Measurements from ENCODE around the gene ATM. TPM values are rescaled to one million over a fixed set of nuclear protein-coding genes. Genes with fewer than 3 reads are reported as not detected.
"Not testable (repeated sequence)": the region's sequence is repeated elsewhere in the genome, so short reads cannot be mapped to it uniquely, and the experiment has no call there.

The ATM gene
- total RNA-seq, 1 donor from 2014 or later: 93.8 TPM

DNA sequence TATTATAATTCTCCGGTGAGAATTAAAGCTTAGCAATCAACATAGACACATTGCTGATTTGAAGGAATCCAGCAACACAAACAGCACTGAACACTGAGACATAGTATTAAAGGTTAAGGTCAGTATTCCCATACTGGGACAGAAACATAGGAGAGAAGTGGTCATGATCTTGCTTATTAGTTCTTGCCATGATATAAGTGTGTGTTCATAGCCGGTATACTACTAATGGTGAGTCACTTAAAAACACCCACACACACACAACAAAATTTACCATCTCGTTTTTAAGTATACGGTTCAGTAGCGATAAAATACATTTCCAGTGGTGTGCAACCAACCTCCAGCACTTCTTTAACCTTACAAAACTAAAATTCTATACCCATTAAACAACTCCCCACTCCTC, 148.1 kb downstream of the ATM start:
- no peak for DNase-seq

DNA sequence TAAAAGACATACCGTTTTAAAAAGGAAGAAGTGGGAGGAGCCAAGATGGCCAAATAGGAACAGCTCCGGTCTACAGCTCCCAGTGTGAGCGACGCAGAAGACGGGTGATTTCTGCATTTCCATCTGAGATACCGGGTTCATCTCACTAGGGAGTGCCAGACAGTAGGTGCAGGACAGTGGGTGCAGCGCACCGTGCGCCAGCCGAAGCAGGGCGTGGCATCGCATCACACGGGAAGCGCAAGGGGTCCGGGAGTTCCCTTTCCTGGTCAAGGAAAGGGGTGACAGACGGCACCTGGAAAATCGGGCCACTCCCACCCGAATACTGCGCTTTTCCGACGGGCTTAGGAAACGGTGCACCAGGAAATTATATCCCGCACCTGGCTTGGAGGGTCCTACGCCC, 150.6 kb downstream of the ATM start:
- not testable (repeated sequence) for DNase-seq

DNA sequence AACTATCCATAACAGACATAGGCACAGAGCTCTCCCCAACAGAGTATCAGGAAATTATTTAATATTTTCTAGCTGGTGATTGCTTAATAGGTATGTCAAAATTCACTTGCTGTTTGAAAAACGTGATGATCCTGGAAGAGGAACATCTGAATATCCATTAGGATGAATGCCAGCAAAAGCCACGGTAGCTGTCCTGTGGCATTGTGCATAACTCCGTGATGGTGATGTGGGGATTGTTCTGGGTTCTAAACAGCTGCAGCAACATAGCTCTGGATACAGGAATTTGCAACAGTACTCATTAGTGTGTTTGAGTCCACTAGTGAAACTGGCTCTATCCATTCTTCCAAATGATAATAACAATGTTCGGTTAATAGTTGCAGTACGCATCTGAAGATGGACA, 165.7 kb downstream of the ATM start:
- no peak for DNase-seq

DNA sequence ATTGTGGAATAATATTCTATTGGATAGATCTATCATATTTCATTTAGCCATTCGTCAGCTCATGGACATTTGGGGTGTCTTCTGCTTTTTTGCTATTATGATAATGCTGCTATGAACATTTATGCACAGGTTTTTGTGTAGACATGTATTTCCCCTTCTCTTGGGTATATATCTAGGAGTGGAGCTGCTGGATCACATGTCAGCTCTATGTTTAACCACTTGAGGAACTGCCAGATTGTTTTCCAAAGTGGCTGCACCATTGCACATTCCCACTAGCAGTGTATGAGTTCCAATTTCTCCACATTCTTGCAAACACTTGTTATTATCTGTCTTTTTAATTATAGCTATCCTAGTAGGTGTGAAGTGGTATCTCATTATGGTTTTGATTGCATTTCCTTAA, 169.5 kb downstream of the ATM start:
- no peak for DNase-seq

DNA sequence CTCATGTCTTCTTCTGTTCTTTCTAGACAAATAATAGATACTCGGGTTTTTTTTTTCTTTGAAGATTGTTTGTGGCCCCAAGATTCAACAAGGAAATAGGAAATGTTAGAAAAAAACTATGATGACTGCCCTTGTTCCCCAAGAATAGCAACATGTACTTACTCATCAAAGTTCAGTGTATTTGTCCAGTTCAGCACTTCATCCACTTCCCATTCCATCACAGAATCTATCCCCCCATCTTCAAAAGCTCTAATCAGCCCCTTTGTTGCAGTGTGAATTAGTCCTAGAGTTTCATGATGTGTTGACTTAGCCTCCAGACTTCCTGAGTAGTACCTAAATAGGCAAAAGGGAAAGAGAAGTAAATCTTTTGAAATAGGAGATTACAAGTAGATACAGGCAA, 170.2 kb downstream of the ATM start:
- DNase-seq: peak; percentile 1

DNA sequence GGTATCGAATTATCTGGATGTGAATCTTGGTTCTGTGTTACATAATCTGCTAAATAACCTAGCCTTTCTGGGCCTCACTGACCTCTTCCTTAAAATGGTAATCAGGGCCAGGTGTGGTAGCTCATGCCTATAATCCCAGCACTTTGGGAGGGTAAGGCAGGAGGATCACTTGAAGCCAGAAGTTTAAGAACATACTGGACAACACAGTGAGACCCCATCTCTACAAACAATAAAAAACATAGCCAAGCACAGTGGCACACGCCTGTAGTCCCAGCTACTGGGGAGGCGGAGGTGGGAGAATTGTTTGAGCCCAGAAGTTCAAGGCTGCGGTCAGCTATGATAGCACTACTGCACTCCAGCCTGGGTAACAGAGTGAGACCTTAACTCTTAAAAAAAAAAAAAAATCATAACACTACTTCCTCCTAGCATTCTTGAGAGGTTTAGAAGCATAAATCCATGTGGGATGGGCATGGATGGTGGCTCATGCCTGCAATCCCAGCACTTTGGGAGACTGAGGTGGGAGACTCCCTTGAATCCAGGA, 171.9 kb downstream of the ATM start:
- DNase-seq: no peak

DNA sequence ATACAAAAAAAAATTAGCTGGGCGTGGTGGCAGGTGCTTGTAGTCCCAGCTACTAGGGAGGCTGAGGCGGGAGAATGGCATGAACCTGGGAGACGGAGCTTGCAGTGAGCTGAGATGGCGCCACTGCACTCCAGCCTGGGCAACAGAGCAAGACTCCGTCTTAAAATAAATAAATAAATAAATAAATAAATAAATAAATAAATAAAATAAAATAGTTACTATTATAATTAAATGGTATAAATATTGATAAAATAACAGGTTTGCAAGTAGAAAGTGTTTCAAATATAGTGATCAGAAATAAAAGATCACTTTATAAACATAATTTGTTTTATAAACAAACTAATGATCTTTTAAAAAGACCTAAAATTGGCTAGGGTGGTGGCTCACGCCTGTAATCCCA, 173.8 kb downstream of the ATM start:
- not testable (repeated sequence) for DNase-seq

DNA sequence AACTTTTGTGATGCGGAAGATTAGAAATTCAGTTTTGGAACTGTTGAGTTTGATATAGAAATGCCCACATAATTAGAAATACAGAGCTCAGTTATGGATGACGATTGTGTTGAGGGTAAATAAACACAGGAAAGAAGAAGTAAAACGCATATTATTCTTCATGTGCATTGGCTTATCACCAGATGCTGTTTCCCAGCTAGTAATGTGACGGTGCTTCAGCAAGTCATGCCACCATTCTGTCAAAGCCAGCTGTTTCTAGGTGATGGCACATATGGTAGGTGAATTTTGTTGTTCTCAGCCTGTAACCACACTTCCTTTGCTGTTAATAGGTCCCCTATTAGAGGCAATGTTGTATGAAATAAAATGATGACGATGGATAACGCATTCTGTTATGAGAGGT, 175.6 kb downstream of the ATM start:
- no peak for DNase-seq

DNA sequence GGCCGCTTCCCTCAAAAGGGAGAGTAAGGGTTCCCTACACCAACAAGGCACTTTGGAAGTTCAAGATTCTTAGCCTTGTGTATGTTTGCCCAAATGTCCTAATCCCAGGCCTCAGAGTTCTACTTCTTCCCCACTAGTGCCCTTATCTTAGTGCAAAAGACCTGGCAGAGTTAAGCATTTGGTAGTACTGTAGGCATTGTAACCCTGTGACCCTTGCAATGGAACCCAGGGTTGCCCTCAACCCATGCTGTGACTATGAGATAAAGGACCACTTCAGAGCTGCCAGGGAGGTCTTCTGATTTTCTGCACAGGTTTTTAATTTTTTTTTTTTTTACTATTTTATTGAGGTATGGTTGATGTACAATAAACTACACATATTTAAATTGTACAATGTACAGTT, 179.4 kb downstream of the ATM start:
- no peak for DNase-seq

DNA sequence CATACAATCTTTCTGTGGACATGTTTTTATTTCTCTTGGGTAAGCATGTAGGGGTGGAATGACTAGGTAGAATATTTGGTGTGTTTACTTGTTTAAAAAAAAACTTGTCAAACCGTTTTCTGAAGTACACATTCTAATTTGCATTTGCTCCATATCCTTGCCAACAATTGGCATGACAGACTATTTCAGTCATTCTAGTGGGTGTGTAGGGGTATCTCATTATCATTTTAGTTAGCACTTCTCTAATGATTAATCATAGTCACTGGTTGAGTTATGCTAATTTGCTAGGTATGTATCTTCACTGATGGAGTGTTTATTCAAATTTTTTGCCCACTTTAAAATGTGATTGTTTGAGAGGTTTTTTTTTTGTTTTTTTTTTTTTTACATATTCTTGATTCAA, 180.2 kb downstream of the ATM start:
- DNase-seq: no peak

DNA sequence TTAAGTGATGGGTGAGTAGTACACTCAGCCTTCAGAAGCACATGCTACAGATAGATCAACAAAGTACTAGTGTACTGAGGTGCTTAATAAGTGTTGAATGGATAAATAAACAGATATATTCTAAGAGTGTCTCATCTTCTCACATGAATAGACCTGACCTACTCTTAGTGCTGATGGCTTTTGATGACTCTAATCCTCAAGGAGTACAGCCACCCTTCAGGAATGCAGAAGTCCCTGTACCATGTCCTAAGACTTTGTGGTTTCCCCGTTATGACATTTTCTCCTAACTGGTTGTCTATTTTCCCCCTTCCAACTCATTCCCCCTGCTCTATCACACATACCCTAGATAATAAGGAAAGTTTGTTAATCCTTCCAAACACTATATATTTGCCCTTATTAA, 182.8 kb downstream of the ATM start:
- DNase-seq: no peak

DNA sequence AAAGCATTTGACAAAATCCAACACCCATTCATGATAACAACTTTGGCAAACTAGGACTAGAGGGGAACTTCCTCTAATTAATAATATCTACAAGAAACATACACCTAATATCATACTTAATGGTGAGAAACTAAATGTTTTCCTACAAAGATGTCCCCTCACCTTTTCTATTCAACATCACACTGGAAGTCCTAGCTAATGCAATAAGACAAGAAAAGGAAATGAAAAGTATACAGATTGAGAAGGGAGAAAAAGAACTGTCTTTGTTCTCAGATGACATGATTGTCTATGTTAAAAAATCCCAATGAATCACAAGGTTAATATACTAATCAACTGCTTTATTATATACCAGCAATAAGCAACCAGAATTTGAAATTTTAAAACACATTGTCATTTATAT, 192.1 kb downstream of the ATM start:
- no peak for DNase-seq

DNA sequence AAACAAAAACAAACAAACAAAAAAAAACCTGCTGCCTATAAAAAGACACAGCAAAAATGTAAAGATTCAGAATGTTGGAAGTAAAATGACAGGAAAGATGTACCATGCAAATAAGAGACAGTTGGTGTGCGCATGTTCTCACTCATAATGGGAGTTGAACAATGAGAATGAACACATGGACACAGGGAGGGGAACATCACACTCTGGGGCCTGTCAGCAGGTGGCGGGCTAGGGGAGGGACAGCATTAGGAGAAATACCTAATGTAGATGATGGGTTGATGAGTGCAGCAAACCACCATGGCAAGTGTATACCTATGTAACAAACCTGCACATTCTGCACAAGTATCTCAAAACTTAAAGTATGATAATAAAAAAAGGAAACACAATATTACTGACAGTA, 194.7 kb downstream of the ATM start:
- not testable (repeated sequence) for DNase-seq

Small RNA genes within 50 kb of the gene (small RNA-seq; reads per million reads assigned to genes)
- gene RF00019 (ENCODE audit: low replicate concordance): not detected

Other genes with a start within 250 kb of the ATM start
- gene CUL5, start 214.2 kb upstream of the ATM start, total RNA-seq: 34.5 TPM
- gene ACAT1, start 101.5 kb upstream of the ATM start, total RNA-seq: 58.5 TPM
- gene NPAT, start 429 bp upstream of the ATM start, total RNA-seq: 17.5 TPM
- gene C11orf65, start 244.5 kb downstream of the ATM start, total RNA-seq: 1.5 TPM